GM12874 (cell line): ENCODE data around the gene PGM5.

Source experiments
- CTCF ChIP-seq: IDR thresholded peaks from 2 replicates; pipeline ENCODE4 v1.5.1; 2011; ENCODE audit warnings: low read depth, mild to moderate bottlenecking, control low read depth, low read length, moderate library complexity; ENCODE audit not compliant: insufficient read depth

The PGM5 gene

GRCh38 chr9:68541568-68541967 is 185.2 kb downstream of the PGM5 start:
- TF ChIP-seq CTCF = no peak

DNA sequence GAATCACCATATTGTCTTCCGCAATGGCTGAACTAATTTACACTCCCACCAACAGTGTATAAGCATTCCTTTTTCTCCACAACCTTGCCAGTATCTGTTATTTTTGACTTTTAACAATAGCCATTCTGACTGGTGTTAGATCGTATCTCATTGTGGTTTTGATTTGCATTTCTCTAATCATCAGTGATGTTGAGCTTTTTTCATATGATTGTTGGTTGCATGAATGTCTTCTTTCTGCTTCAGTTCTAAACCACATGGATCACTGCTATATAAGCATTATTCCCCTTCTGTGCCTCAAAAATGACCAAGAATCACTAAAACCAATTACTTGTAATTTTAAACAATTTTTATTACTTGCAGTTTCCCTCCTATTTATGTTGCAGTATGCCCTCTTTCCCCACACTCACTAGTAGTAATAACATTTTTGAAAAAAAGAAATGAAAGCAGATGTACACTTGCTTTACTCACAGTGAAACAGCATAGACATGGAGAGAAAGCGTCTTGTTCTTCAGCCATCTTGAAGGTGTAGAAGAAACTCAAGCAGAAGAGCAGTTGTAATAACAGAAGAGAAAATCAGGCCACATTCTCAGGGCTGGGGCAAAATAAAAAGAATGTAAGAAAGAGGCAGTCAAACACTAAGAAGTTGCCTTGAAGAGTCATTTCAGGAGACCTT is 188.8 kb downstream of the PGM5 start:
- TF ChIP-seq CTCF = no peak

GRCh38 chr9:68546596-68547390 is 190.4 kb downstream of the PGM5 start:
- no peak for TF ChIP-seq CTCF

DNA sequence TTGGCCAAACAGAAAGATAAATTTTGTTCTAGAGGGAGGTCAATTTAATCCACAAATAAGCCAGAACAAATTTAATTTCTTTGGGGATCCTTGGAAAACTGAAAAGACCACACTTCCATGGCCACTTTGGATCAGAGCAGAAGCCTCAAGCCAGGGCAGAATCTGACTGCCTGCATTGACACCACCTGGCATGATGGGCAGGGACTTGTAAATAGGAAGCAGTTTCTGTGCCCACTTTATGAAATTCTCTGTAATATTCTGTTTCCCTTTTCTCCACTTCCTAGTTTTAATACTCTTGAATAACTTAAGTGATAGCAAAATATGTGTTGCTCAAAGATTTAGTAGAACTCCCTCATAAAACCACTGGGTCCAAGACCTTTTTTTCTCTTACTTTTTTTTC is 191.0 kb downstream of the PGM5 start:
- no peak for TF ChIP-seq CTCF

- TF ChIP-seq CTCF = no peak
Observed at GRCh38 chr9:68548241-68548640, 191.8 kb downstream of the PGM5 start.

- TF ChIP-seq CTCF = no peak
Observed at GRCh38 chr9:68551191-68551590, 194.8 kb downstream of the PGM5 start.

DNA sequence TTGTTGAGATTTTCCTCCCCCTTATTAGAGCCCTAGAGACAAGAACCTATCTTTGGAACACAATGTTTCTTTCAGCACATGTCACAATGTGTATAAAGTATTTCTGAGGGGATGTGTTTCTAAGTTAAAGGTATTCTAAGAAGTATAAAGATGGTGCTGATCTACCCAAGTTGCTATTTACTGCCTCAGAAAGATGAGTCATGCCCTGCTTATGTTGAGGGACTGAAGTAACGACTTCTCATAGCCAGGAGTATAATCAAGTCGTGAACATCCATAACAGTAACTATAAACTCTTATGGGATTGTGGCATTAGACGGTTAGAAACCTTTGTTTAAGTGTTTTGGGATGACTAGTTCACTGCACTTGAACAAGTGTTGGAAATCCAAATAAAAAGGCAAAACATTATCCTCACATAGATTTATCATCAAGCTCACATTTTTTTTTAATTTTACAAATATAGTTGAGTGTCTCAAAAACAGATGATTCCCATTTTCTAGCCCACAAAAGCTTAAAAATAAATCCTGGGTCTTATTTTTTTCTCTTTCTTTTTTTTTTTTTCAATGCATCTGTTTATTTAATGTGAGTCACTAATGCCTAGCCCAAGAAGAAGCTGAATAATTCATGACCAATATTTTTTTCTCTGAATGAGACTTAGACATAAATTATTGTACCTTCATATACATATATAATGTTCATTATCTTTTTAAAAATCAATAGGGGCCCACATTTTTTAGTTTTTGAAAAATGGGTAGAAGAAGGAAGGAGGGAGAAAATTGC is 196.5 kb downstream of the PGM5 start:
- no peak for TF ChIP-seq CTCF
